NCI-H1105 (cell line): Measurements from ENCODE around the gene RARG.

Experiments used
- DNase-seq: peaks from one replicate; lab custom pipeline; 2025; lab: John Stamatoyannopoulos, UW

The RARG gene

DNA sequence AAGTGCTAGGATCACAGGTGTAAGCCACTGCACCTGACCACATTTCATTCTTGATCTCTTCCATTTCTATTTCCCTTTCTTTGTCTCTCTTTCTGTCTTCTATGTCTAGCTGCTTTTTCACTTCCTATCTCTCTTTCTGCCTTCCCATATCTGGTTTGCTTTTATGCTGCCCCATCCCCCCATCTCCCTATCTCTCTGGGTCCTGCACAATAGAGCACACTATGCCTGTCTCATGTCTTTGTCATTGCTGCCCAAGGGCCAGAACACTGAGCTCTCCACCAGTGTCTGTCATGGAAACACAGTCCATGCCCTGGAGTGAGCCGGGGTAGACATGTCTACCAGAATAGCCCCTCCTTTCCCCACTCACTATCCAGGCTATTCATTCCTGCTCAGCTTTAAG is 12.3 kb upstream of the RARG start:
- no peak for DNase-seq

GRCh38 chr12:53241623-53242412 is 9.8 kb upstream of the RARG start:
- DNase-seq: no peak

DNA sequence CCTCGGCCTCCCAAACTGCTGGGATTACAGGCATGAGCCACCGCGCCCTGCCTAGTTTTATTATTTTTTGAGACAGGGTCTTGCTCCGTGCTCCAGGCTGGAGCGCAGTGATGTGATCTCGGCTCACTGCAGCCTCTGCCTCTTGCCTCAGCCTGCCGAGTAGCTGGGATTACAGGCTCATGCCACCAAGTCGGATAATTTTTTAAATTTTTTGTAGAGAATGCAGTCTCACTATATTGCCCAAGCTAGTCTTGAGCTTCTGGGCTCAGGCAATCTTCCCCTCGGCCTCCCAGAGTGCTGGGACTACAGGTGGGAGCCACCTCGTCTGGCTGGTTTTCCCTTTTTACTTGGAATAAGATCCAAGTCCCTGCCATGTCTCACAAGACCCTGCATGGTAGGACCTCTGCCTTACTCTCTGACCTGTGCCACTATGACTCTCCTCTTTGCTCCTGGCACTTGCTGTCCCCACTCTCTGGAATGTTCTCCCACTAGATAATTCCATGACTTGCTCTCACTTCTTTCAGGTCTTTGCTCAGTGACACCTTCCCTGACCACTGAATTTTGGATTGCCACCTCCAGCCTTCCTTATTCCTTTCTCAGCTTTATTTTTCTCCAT is 7.7 kb upstream of the RARG start:
- no peak for DNase-seq

- no peak for DNase-seq
Measured at GRCh38 chr12:53236443-53237111, 4.6 kb upstream of the RARG start.

GRCh38 chr12:53235742-53236442 is 3.9 kb upstream of the RARG start:
- no peak for DNase-seq

GRCh38 chr12:53235164-53235563 is 3.2 kb upstream of the RARG start:
- DNase-seq: no peak

- no peak for DNase-seq
Measured at GRCh38 chr12:53234271-53234914, 2.4 kb upstream of the RARG start.

DNA sequence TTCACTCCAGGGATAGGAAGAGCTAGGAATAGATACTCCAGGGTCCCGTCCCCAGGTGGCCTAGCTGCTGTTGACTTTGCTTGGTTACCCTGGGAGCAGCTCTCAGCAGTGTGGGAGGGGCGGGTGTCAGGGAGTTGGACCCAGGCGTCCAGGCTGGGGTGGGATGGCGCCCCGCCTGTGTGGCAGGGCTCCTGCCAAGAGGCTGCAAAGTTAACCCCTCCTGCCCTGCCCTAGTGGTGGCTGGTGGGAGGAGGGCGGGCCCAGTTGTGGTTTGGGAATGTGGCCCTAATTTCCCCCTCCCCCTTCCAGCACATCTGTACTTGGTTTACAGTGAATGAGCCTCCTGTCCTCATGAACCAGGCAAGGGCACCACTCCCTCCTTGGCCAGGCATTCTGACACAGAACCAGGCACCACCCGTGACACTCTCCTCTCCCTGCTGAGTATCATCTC is 1.7 kb upstream of the RARG start:
- DNase-seq: no peak

GRCh38 chr12:53232646-53233461 is 845 bp upstream of the RARG start:
- DNase-seq: no peak

- no peak for DNase-seq
Measured at GRCh38 chr12:53231671-53231920, 413 bp downstream of the RARG start.

DNA sequence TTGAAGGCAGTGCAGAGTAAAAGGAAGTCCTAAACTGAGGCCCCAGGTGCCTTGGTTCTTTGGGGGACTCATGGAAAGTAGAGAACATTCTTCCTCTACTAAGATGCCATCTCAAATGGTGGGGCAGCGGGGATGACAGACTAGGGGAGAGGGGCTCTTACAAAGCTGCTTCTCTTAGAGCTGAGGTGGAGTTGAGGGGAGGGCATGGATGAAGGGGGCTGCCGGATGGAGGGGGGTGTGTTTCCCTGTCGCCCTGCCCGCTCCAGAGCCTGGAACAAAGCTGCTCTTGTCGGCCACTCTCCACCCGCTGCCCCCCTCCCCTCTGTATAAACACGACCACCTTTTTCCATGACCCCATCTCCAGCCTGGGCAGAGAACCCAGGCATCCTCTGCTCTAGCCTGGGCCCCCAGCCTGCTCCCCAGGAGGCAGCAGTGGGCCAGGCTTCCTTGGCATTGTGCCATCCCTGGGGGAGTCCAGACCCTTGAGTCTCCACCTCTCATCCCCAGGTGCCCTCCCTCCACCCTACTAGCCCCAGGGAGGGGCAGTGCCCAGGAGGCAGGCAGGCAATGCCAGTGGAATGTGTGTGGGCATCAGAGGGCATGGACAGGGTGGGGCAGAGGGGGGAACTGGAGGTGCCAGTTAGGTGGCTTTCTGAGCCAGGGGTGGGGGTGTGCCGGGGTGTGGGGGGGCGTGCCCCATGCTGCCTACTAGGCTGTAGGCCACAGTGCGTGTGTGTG is 1.7 kb downstream of the RARG start:
- DNase-seq: no peak

- no peak for DNase-seq
Measured at GRCh38 chr12:53229454-53229853, 2.6 kb downstream of the RARG start.

- no peak for DNase-seq
Measured at GRCh38 chr12:53227836-53228235, 4.2 kb downstream of the RARG start.

GRCh38 chr12:53227341-53227740 is 4.7 kb downstream of the RARG start:
- no peak for DNase-seq

DNA sequence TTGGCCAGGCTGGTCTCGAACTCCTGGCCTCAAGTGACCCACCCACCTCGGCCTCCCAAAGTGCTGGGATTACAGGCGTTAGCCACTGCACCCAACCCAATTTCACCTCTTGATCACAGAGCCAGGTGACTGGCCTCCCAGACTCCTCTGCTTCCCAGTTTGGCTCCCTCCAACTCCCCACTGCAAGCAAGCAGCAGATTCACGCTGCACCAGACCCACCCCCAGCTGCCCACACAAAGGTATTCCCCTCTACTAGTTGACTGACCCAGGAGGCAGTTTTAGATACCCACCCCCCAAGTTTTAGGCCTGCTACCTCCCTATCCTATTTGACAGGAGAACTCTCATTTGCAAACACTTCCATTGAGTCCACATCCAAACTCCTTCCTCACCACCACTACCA is 5.2 kb downstream of the RARG start:
- DNase-seq: no peak

- DNase-seq: no peak
Measured at GRCh38 chr12:53225635-53226424, 6.2 kb downstream of the RARG start.

GRCh38 chr12:53224897-53225634 is 6.9 kb downstream of the RARG start:
- DNase-seq: no peak

GRCh38 chr12:53224061-53224896 is 7.7 kb downstream of the RARG start:
- no peak for DNase-seq
